Left renal cortex interstitium (tissue), 4 donors: Measurements from ENCODE around the gene ITGB3. TPM values are rescaled to one million over a fixed set of nuclear protein-coding genes. Genes with fewer than 3 reads are reported as not detected.

ENCODE experiments used
- DNase-seq, 4 donors: peaks; one replicate each; pipeline ENCODE4 v3.0.0-alpha.2; 2013; ENCODE audit warnings: low read depth in 4 of 4, low spot score in 2 of 4, missing footprints in 1 of 4
- polyA plus RNA-seq, 4 donors: library from polyadenylated mRNA; unstranded; fragments of 120-200 nt; gene quantifications; one replicate each; pipeline ENCODE4 v1.2.1, GENCODE V29; 2013; ENCODE audit not compliant: insufficient read length in 4 of 4

Gene ITGB3
- polyA plus RNA-seq, 4 donors, result 16.2 to 23.1 (median 17.7) TPM

GRCh38 chr17:47274319-47275069 lies 20.9 kb downstream of the ITGB3 start:
- no peak for DNase-seq

- DNase-seq, result peak in 1 of 4 donors; percentile 60
Observed at GRCh38 chr17:47275245-47275984, 21.8 kb downstream of the ITGB3 start.

DNA sequence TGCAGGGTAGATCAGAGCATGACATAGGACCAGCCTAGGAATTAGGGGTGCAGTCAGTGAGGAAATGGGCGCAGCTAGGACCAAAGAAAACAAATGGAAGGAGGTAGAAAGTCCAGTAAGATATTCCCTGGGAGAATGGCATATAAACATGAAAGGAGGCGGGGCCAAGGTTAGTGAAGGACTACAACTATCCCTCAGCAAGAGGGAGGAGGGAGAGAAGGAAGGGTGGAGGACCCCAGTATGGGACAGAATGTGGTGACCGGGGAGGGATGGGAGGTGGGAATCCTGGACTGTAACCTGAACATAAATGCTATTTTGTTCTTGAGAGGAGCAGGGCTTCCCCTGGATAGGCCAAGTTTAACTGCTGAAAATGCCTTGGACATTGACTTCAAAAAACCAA lies 22.8 kb downstream of the ITGB3 start:
- no peak for DNase-seq

GRCh38 chr17:47276868-47277267 lies 23.2 kb downstream of the ITGB3 start:
- peak in 1 of 4 donors; percentile 60 for DNase-seq

DNA sequence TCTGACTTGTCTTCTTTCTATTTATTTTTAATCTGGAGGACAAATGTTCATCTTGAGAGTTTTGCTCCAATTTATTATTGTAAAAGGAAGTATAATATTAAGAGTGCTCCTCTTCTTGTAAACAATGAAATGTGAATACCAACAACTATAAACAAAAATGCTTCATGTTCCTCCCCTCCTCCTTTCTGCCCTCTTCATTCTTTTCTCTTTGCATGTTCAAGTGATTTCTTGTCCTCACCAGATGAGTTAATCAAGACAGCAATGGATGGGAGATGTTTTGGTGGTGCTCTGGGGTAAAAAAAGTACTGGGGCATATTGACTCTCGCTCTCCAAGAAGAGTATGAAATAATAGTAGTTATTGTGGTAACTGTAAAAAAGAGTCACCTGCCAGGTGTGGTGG lies 24.3 kb downstream of the ITGB3 start:
- no peak for DNase-seq

DNA sequence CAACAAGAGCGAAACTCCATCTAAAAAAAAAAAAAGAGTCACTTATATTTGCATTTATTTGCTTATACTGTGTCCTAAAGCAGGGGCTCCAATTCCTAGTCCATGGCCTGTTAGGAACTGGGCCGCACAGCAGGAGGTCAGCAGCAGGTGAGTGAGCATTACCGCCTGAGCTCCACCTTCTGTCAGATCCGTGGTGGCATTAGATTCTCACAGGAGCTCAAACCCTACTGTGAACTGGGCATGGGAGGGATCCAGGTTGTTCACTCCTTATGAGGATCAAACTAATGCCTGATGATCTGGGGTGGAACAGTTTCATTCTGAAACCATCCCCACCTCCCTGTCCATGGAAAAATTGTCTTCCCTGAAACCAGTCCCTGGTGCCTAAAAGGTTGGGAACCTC lies 24.9 kb downstream of the ITGB3 start:
- DNase-seq, result no peak

DNA sequence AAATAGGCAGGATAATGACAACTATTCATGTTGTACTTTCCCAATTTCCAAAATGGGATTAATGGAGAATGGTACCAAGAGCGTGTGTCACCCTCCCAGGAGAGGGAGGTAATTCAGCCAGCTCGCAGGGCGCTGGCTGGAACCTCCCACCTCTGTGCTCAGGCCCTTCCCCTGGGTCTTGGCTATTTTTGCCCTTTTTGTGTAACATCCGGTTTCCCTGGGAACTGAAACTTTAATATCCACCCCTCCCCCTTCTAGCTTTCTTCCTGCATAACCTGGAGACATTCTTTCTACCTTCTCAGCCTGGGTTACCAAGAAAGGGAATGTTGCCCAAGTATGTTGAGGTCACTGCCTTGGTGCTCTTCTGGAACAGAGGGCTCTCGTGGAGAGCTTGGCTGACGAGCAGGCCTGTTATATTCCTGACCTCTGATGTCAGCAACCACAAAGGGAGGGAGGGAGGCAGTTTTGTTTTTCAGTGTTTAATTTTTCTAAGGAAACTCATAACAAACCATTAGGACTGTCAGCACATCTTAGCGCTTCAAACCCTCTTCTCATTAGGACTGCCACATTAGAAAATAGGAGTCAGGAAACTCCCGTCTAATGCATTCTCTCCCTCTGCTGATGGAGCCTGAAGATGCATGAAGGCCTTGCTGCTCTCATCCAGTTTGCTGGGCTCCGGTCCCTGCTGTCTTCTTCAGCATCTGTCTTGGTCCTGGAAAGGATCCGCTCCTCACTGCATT lies 25.6 kb downstream of the ITGB3 start:
- DNase-seq, result no peak

DNA sequence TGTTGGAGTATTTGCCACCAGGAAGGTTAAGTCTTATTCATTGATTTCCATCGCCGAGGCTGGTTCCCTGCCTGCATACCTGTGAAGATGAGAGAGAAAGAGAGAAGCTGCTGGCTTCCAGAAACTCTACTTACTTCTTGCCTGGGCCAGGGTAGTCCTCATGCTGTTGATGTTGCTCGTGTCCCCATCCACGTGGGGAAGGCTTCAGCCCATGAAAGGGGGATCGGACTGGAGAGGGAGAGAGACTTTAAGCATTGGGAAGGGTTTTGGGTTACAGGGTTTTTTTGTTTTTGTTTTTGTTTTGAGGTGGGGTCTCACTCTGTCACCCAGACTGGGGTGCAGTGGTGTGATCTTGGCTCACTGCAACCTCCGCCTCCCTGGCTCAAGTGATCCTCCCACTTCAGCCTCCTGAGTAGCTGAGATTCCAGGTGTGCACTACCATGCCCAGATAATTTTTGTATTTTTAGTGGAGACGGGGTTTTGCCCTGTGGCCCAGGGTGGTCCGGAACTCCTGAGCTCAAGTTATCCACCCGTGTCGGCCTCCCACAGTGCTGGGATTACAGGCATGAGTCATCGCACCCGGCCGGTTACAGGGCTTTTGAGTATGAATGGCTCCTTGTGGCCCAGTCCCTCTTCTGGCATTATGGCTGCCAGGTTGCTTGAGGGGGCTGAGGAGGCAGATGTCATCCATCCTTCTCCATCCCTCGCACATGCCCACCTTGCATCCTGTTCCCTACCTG lies 26.6 kb downstream of the ITGB3 start:
- no peak for DNase-seq

DNA sequence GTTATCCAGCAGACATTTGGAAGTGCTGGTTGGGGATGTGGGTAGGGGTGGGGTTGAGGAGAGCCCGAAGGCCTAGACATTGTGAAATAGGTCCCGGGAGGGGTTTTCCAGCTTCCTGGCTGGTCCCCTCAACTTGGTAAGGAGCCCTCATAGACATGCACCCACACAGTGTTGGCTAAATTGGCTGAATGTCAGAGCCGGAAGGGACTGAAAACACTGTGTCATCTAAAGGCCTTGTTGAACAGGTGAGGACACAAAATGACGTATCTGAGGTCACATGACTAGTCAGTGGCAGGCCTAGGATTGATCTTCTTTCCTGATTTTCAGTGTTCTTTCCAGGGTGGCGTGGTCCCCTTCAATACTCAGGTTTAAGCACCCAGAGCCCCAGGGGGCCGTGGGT lies 27.6 kb downstream of the ITGB3 start:
- DNase-seq, result no peak

- no peak for DNase-seq
Observed at GRCh38 chr17:47285003-47285402, 31.4 kb downstream of the ITGB3 start.

- no peak for DNase-seq
Observed at GRCh38 chr17:47286198-47286914, 32.7 kb downstream of the ITGB3 start.

GRCh38 chr17:47287068-47287467 lies 33.4 kb downstream of the ITGB3 start:
- no peak for DNase-seq

DNA sequence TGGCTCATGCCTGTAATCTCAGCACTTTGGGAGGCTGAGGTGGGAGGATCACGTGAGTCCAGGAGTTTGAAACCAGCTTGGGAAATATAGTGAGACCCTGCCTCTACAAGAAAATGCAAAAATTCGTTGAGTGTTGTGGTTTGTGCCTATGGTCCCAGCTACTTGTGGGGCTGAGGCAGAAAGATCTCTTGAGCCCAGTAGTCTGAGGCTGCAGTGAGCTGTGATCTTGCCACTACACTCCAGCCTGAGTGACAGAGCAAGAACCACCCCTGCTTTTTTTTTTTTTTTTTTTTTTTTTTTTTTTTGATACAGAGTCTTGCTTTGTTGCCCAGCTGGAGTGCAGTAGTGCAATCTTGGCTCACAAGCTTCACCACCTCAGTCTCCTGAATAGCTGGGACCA lies 34.0 kb downstream of the ITGB3 start:
- no peak for DNase-seq

GRCh38 chr17:47288531-47289116 lies 35.0 kb downstream of the ITGB3 start:
- DNase-seq, result no peak

DNA sequence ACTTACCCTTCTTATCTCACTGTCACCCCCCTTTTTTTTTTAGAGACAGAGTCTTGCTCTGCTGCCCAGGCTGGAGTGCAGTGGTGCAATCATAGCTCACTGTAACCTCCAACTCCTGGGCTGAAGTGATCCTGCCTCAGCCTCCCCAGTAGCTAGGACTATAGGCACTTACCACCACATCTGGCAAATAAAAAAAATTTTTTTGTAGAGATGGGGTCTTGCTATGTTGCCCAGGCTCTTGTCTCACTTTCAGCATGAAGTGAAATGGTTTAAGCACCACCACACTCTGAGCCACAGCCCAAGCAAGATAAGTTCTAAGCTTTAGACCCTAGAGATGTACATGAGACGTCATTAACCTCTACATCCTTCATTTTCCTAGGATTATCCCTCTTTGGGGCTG lies 35.7 kb downstream of the ITGB3 start:
- DNase-seq, result no peak

DNA sequence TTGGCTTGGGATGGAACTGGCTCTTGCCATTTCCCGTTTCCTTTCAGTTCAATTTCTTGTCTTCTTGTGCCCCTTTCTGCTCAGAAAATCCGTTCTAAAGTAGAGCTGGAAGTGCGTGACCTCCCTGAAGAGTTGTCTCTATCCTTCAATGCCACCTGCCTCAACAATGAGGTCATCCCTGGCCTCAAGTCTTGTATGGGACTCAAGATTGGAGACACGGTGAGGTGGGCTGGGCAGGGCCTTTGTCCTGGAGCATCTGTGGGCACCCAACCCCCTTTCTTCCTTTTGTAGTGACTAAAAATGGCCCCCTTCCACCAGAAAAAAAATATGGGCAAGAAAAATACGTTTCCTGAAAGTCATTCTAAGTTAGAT lies 37.2 kb downstream of the ITGB3 start:
- DNase-seq, result no peak

DNA sequence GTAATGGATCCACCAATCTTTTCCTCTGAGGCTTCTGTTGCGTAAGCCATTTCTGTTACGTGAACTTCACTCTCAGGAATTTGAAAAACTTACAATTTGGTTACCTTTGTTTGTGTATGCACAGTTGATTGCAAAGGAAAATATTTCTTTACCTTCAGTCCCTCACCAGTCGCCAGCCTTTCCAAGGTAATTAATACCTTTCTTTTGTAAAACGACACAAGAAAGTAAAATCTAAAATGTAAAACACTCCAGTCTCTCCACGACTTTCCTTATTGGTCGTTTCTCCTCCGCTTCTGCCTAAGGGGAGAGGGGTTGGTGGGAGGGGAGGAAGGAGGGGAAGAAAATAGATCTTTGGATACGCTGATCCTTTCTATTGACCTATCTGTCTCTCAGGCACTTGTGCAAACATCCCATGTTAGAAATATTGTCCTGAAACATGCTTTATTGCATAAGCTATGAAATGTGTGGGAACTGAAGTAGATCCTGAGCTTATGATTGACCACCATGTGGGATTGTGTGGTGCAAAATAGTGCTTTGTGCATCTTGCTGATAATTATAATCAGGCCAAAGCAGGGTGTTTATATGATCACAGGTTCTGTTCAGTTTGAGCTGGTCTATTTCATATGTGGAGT lies 37.7 kb downstream of the ITGB3 start:
- no peak for DNase-seq

GRCh38 chr17:47292206-47292605 lies 38.6 kb downstream of the ITGB3 start:
- no peak for DNase-seq
